Endothelial cell of umbilical vein (primary cell): ENCODE data around the gene KBTBD13. TPM values are rescaled to one million over a fixed set of nuclear protein-coding genes. Genes with fewer than 3 reads are reported as not detected.

ENCODE experiments used
- BruUV-seq: library from RNA; stranded (reverse); fragments of 400-500 nt; replicated peaks from 2 replicates; lab custom pipeline; 2021; lab: Mats Ljungman, UMichigan
- CTCF ChIA-PET: fragments of 300-600, 350-600 bp; sonication (Branson Sonifier 250); formaldehyde crosslinking; loops from one replicate; lab custom pipeline; 2021; ENCODE audit warnings: antibody characterized with exemption, inconsistent platforms; lab: Charles Lee
- POLR2A ChIA-PET: fragments of 300-600, 350-600 bp; sonication (Branson Sonifier 250); formaldehyde crosslinking; loops from one replicate; lab custom pipeline; 2021; ENCODE audit warnings: antibody characterized with exemption, inconsistent platforms; lab: Charles Lee
- DNase-seq: peaks from one replicate; pipeline ENCODE4 v3.0.0-alpha.2; 2011; ENCODE audit warnings: low read depth, low spot score
- FAIRE-seq: peaks from 2 replicates; lab custom pipeline; 2011; peaks lifted over from hg19 to GRCh38; lab: Jason Lieb, UNC
- H2AFZ ChIP-seq: 2 replicates; pipeline ENCODE4 v1.6.0; 2012; ENCODE audit warnings: low read depth, low read length, control low read depth, inconsistent platforms
- H3K27ac ChIP-seq: 2 replicates; pipeline ENCODE4 v1.5.1; 2011; ENCODE audit warnings: low read depth, mild to moderate bottlenecking, control low read depth, low read length, moderate library complexity; ENCODE audit not compliant: insufficient read depth
- H3K27me3 ChIP-seq, 2 experiments: 2 replicates each; pipeline versions ENCODE4 v1.6.0 to v1.6.1; 2011; ENCODE audit warnings: low read length in 2 of 2, mixed read lengths in 1 of 2; ENCODE audit not compliant: control insufficient read depth in 2 of 2, insufficient read depth in 2 of 2
- H3K36me3 ChIP-seq, 2 experiments: 2 replicates in 1 of 2; 3 replicates in 1 of 2; pipeline ENCODE4 v1.5.1; 2011; ENCODE audit warnings: low read length in 2 of 2, mild to moderate bottlenecking in 1 of 2, moderate library complexity in 1 of 2; ENCODE audit not compliant: control insufficient read depth in 2 of 2, insufficient read depth in 2 of 2; ENCODE audit errors: extremely low read depth in 1 of 2
- H3K4me1 ChIP-seq: 3 replicates; pipeline ENCODE4 v1.5.1; 2011; ENCODE audit warnings: mild to moderate bottlenecking, low read length; ENCODE audit not compliant: control insufficient read depth, insufficient read depth; ENCODE audit errors: extremely low read depth
- H3K4me2 ChIP-seq: 2 replicates; pipeline ENCODE4 v1.6.1; 2011; ENCODE audit warnings: low read length, control low read depth, mixed read lengths; ENCODE audit not compliant: insufficient read depth
- H3K4me3 ChIP-seq, 3 experiments: fragments of 200-600 bp in 1 of 3; sonication (generic), shearing (Covaris generic) in 1 of 3; replicated peaks in 1 of 3; 2 replicates each; pipeline ENCODE4 v1.5.1; 2011 to 2016; ENCODE audit warnings: control low read depth in 3 of 3, low read length in 3 of 3, mild to moderate bottlenecking in 2 of 3, inconsistent platforms in 1 of 3, low read depth in 1 of 3, moderate library complexity in 1 of 3; ENCODE audit not compliant: insufficient read depth in 1 of 3
- H3K79me2 ChIP-seq: 2 replicates; pipeline ENCODE4 v1.6.0; 2012; ENCODE audit warnings: low read length, inconsistent platforms; ENCODE audit not compliant: control insufficient read depth, insufficient read depth
- H3K9ac ChIP-seq: replicated peaks from 2 replicates; pipeline ENCODE3; 2011; ENCODE audit warnings: low read length, control low read depth; ENCODE audit not compliant: insufficient read depth; ENCODE audit errors: extremely low read depth
- H3K9me1 ChIP-seq: replicated peaks from 3 replicates; pipeline ENCODE4 v1.6.0; 2011; ENCODE audit warnings: mild to moderate bottlenecking, low read length; ENCODE audit not compliant: control insufficient read depth, insufficient read depth; ENCODE audit errors: extremely low read depth
- H3K9me3 ChIP-seq: replicated peaks from 2 replicates; pipeline ENCODE4 v1.5.1; 2012; ENCODE audit warnings: low read length, inconsistent platforms; ENCODE audit not compliant: control insufficient read depth, insufficient read depth
- H4K20me1 ChIP-seq: replicated peaks from 2 replicates; pipeline ENCODE3; 2011; ENCODE audit warnings: mild to moderate bottlenecking, low read length; ENCODE audit not compliant: control insufficient read depth, insufficient read depth; ENCODE audit errors: extremely low read depth
- EZH2 ChIP-seq: IDR thresholded peaks from 2 replicates; pipeline ENCODE4 v1.6.1; 2012; ENCODE audit warnings: borderline replicate concordance, low read depth, mild to moderate bottlenecking, moderate library complexity, low read length, inconsistent platforms; ENCODE audit not compliant: severe bottlenecking
- FOS ChIP-seq: IDR thresholded peaks from 2 replicates; pipeline ENCODE4 v1.6.1; 2011; ENCODE audit warnings: mild to moderate bottlenecking, low read length, moderate library complexity, borderline replicate concordance; ENCODE audit not compliant: insufficient read depth
- GATA2 ChIP-seq: IDR thresholded peaks from 2 replicates; pipeline ENCODE4 v1.7.0; 2011; ENCODE audit warnings: low read depth, mild to moderate bottlenecking, moderate library complexity, mixed read lengths, low read length; ENCODE audit not compliant: insufficient read length, insufficient read depth
- JUN ChIP-seq: IDR thresholded peaks from 2 replicates; pipeline ENCODE4 v1.6.1; 2011; ENCODE audit warnings: borderline replicate concordance, low read depth; ENCODE audit not compliant: insufficient read length, insufficient read depth
- MYC ChIP-seq: IDR thresholded peaks from one replicate; pipeline ENCODE4 v1.6.1; 2011; ENCODE audit warnings: mild to moderate bottlenecking, low read depth, low read length
- POLR2A ChIP-seq: IDR thresholded peaks from 2 replicates; pipeline ENCODE4 v1.6.1; 2012; ENCODE audit warnings: low read depth, mild to moderate bottlenecking, control low read depth, low read length
- POLR2AphosphoS5 ChIP-seq: IDR thresholded peaks from 2 replicates; pipeline ENCODE4 v1.6.1; 2012; ENCODE audit warnings: low read depth, mild to moderate bottlenecking, control low read depth, low read length, moderate library complexity; ENCODE audit not compliant: insufficient read depth
- dilution Hi-C: fragments of 300-500 bp; cut with MboI; formaldehyde crosslinking; loops from one replicate; pipeline ENCODE4 v1.15.0; 2019; ENCODE audit warnings: low sequenced_read_pairs; ENCODE audit not compliant: extremely low pct_ligation_motif_present
- intact Hi-C: fragments of 100-400 bp; cut with micrococcal nuclease; formaldehyde crosslinking; loops from one replicate; pipeline ENCODE4 v1.10.0; 2022
- polyA plus RNA-seq, 4 experiments: library from polyadenylated mRNA; depleted of rRNA in 3 of 4; stranded (reverse) in 3 of 4; unstranded in 1 of 4; fragments of >200 nt; gene quantifications; 2 replicates each; pipeline versions ENCODE4 v1.2.1 to v1.2.3, GENCODE V29; 2011 to 2012; ENCODE audit warnings: missing spikeins in 1 of 4
- total RNA-seq: library from RNA; stranded (reverse); gene quantifications from 2 replicates; pipeline ENCODE4 v1.2.3, GENCODE V29; 2021
- TF ChIP-seq, protein P1 (sequence below), 2 donors: IDR thresholded peaks; 1 replicate in 1 of 2; 2 replicates in 1 of 2; pipeline ENCODE4 v1.5.1; 2011; ENCODE audit warnings: low read length in 2 of 2, mild to moderate bottlenecking in 2 of 2, moderate library complexity in 2 of 2, control low read depth in 1 of 2, inconsistent platforms in 1 of 2, low read depth in 1 of 2; ENCODE audit not compliant: insufficient read depth in 1 of 2; ENCODE audit errors: extremely low read depth in 1 of 2
- TF ChIP-seq, protein P2 (sequence below): IDR thresholded peaks from 2 replicates; pipeline ENCODE4 v1.6.1; 2011; ENCODE audit not compliant: insufficient read depth, insufficient read length

Gene KBTBD13
- total and polyA plus RNA-seq, 2 donors (not counting 3 experiments of a cell fraction or from before 2014, with no cell fraction given): not detected

DNA sequence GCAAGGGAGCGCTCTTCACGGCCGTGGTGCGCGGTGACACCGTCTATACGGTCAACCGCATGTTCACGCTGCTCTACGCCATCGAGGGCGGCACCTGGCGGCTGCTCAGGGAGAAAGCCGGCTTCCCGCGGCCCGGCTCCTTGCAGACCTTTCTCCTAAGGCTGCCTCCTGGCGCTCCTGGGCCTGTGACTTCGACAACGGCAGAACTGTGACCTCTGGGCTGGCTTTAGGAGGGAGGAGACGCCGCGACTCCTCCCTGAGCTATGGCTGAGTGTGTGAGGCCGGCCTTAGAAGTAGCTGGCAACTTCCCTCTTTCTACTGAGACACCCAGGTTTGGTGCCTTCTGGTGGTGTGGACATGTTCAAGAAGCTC is 1.4 kb downstream of the KBTBD13 start:
- Histone ChIP-seq H3K79me2 (no peaks in the 10 kb centered on the region), H3K4me1 (no peaks in the 10 kb centered on the region), H4K20me1 (no peaks in the 10 kb centered on the region), H3K4me3 (no peak overlapping the region), H3K9me1 (no peaks in the 10 kb centered on the region), H3K27ac (no peak overlapping the region), H3K36me3 (no peaks in the 10 kb centered on the region), H3K9ac (no peak overlapping the region), H3K27me3 (peaks cover 34 to 35% of the 10 kb centered on the region in 2 experiments), H2AFZ (no peak overlapping the region), H3K4me2 (no peak overlapping the region), H3K9me3 (no peaks in the 10 kb centered on the region)
- BruUV-seq: no TSS peak
- dilution Hi-C loops (no loop called here), intact Hi-C loops (loop anchor here (1.0 kb wide), 2 partner anchors 24 to 45 kb away; no protein-coding TSS in a partner anchor)
- TF ChIP-seq, protein P1, sequence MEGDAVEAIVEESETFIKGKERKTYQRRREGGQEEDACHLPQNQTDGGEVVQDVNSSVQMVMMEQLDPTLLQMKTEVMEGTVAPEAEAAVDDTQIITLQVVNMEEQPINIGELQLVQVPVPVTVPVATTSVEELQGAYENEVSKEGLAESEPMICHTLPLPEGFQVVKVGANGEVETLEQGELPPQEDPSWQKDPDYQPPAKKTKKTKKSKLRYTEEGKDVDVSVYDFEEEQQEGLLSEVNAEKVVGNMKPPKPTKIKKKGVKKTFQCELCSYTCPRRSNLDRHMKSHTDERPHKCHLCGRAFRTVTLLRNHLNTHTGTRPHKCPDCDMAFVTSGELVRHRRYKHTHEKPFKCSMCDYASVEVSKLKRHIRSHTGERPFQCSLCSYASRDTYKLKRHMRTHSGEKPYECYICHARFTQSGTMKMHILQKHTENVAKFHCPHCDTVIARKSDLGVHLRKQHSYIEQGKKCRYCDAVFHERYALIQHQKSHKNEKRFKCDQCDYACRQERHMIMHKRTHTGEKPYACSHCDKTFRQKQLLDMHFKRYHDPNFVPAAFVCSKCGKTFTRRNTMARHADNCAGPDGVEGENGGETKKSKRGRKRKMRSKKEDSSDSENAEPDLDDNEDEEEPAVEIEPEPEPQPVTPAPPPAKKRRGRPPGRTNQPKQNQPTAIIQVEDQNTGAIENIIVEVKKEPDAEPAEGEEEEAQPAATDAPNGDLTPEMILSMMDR (IDR thresholded peaks at IDR 0.05; ENCODE audit: extremely low read depth in 1 of 2, insufficient read depth in 1 of 2, low read depth in 1 of 2, low read length in 2 of 2): peak; percentile 60 to 85
- TF ChIP-seq, protein P2, sequence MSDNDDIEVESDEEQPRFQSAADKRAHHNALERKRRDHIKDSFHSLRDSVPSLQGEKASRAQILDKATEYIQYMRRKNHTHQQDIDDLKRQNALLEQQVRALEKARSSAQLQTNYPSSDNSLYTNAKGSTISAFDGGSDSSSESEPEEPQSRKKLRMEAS: no peak
- ChIA-PET POLR2A (no interaction called here), CTCF (interaction anchor here (0.5 to 6.0 kb wide), 14 partner anchors 10 to 842 kb away, joined by 3 to 89 read pairs (median 6); partner anchors contain the start of gene RASL12)
- peak; percentile 44 for FAIRE-seq
- DNase-seq: peak; percentile 58

DNA sequence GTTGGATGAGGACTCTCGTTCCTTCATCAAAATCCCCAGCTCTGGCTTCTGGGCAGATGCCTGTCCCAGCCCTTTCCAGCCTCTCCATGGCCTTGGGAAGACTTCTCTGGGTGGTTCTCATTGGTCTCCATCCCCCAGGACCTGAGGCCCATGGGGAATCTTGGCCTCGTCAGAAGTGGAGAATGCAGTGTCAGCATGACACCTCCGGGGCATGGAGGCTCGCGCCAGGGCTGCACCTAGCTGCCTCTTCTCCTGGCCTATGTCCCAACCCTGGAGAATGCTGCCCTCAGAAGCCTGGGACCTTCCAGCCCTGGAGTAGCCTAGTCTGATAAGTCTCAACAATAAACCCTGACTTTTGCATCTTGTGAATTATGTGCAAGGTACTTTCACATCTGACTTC is 3.0 kb downstream of the KBTBD13 start:
- Histone ChIP-seq H3K4me3 (no peak overlapping the region), H3K27me3 (peaks cover 45 to 48% of the 10 kb centered on the region in 2 experiments), H3K79me2 (no peaks in the 10 kb centered on the region), H3K36me3 (no peaks in the 10 kb centered on the region), H3K9me3 (no peaks in the 10 kb centered on the region), H3K4me1 (no peaks in the 10 kb centered on the region), H4K20me1 (no peaks in the 10 kb centered on the region), H3K27ac (no peak overlapping the region), H2AFZ (no peak overlapping the region), H3K9ac (no peak overlapping the region), H3K9me1 (no peaks in the 10 kb centered on the region), H3K4me2 (no peak overlapping the region)
- no TSS peak for BruUV-seq
- ChIA-PET CTCF (interaction anchor here (1.0 to 5.5 kb wide), 5 partner anchors 12 to 71 kb away, joined by 3 to 89 read pairs (median 35); partner anchors contain the start of gene RASL12), POLR2A (no interaction called here)
- intact Hi-C loops (no loop called here), dilution Hi-C loops (no loop called here)
- DNase-seq: no peak
- TF ChIP-seq, protein P2: no peak
- TF ChIP-seq POLR2A: no peak
- TF ChIP-seq FOS: no peak
- TF ChIP-seq MYC: no peak
- no peak for TF ChIP-seq GATA2
- TF ChIP-seq, protein P1 (IDR thresholded peaks at IDR 0.05; ENCODE audit: extremely low read depth in 1 of 2, insufficient read depth in 1 of 2, low read depth in 1 of 2, low read length in 2 of 2): no peak
- TF ChIP-seq JUN: no peak
- no peak for TF ChIP-seq POLR2AphosphoS5
- no peak for TF ChIP-seq EZH2
- no peak for FAIRE-seq
